Hematopoietic multipotent progenitor cell treated with erythropoietin and hydrocortisone succinate and interleukin-3 and kit ligand, for 15 days (in vitro differentiated cells): ENCODE data around the gene KRTAP9-8.
"Not testable (repeated sequence)": the region's sequence is repeated elsewhere in the genome, so short reads cannot be mapped to it uniquely, and the experiment has no call there.

ENCODE experiments used
- DNase-seq: peaks from one replicate; pipeline ENCODE4 v3.0.0-alpha.2; 2015; ENCODE audit warnings: low spot score

The KRTAP9-8 gene, protein sequence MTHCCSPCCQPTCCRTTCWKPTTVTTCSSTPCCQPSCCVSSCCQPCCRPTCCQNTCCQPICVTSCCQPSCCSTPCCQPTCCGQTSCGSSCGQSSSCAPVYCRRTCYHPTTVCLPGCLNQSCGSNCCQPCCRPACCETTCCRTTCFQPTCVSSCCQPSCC

DNA sequence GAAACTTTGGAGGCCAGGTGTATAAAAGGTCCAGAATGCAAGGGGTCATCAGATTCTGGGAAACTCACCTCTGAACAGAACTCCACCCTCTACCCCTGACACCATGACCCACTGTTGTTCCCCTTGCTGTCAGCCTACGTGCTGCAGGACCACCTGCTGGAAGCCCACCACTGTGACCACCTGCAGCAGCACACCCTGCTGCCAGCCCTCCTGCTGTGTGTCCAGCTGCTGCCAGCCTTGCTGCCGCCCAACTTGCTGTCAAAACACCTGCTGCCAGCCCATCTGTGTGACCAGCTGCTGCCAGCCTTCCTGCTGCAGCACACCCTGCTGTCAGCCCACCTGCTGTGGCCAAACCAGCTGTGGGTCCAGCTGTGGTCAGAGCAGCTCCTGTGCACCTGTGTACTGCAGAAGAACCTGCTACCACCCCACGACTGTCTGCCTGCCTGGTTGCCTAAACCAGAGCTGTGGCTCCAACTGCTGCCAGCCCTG, at the start of gene KRTAP9-8:
Gene KRTAP9-8 (plus strand): TSS at position 51 of the 489 bp plus-strand sequence. CDS start 53 bp downstream, at position 104.
- DNase-seq: not testable (repeated sequence)

DNA sequence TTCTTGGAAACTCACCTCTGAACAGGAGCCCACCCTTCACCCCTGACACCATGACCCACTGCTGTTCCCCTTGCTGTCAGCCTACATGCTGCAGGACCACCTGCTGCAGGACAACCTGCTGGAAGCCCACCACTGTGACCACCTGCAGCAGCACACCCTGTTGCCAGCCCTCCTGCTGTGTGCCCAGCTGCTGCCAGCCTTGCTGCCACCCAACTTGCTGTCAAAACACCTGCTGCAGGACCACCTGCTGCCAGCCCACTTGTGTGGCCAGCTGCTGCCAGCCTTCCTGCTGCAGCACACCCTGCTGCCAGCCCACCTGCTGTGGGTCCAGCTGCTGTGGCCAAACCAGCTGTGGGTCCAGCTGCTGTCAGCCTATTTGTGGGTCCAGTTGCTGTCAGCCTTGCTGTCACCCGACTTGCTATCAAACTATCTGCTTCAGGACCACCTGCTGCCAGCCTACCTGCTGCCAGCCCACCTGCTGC, 47.9 kb upstream of the KRTAP9-8 start, which contains the start of gene KRTAP9-1:
Gene KRTAP9-1 (plus strand): TSS at position 51 of the 482 bp plus-strand sequence. CDS start 0 bp downstream, at position 51.
- not testable (repeated sequence) for DNase-seq

DNA sequence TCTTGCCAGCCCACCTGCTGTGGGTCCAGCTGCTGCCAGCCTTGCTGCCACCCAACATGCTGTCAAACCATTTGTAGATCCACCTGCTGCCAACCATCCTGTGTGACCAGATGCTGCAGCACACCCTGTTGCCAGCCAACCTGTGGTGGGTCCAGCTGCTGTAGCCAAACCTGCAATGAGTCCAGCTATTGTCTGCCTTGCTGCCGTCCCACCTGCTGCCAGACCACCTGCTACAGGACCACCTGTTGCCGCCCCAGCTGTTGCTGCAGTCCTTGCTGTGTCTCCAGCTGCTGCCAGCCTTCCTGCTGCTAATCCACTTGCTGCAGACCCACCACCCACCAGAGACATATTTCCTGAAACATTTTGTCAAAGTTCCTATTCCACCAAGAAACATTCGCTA, 47.5 kb upstream of the KRTAP9-8 start:
- no peak for DNase-seq

DNA sequence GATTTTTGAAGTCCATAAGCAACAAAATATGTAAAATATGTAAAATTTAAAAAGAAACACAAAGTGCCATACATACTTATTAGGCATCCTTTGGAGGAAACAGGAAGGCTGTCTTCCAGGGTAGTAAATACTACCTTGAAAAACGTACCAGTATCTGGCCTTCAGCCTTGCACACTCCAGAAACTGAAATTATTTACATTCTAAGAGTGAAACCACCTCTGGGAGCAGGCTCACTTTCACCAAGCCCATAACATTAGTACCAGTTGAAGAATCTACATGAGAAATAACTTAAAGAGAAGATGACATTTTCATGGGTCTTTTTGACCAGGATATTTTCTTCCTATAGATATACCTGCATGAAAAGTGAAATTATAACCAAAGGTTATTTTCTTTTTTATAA, 41.7 kb upstream of the KRTAP9-8 start:
- DNase-seq: no peak

DNA sequence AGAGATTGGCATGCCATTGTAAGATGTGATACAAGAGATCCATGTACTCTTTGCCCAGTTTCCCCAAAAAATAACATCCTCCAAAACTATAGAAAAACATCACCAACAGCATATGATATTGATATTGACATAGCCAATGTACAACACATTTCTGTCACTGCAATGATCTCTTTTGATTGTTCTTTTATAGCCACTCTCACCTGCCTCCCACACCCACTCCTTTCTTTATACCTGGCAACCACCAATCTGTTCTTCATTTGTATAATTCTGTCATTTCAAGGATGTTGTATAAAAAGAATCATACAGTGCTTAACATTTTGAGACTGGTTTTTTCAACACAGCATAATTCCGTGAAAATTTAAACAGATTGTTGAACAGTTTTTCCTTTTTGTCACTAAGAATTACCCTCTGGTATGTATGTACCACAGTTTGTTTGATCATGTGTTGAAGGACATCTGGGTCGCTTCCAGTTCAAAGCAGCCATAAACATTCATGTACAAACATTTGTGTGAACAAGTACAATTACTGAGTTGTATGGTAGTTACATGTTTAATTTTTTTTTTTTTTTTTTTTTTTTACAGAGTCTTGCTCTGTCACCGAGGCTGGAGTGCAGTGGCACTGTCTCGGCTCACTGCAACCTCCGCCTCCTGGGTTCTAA, 38.2 kb upstream of the KRTAP9-8 start:
- DNase-seq: no peak

DNA sequence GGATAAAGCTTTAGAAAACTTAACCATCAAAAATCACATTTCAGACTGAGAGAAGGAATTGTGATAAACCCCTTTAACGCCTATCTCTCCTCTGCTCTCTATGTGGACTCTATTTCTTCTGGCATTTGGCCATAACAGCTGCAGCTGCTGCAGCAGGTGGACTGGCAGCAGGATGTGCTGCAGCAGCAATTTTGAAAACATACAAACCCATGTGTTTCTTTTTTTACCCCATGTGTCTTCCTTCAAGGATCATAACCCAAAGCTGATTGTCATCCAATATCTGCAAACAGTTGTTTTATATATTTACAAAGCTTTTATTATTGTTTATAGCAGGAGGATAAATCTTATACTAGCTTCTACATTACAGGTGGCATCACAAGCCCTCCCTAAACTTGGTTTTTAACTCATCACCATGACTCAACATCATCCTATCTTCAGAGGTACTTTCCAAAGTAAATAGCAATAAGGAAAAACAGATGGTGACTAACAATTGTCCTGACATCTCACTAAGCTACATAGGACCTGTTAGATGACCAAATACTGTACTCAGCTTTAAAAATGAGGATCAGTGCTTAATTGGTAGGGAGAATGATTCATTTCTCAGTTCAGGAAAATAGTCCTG, 25.8 kb upstream of the KRTAP9-8 start:
- DNase-seq: no peak

DNA sequence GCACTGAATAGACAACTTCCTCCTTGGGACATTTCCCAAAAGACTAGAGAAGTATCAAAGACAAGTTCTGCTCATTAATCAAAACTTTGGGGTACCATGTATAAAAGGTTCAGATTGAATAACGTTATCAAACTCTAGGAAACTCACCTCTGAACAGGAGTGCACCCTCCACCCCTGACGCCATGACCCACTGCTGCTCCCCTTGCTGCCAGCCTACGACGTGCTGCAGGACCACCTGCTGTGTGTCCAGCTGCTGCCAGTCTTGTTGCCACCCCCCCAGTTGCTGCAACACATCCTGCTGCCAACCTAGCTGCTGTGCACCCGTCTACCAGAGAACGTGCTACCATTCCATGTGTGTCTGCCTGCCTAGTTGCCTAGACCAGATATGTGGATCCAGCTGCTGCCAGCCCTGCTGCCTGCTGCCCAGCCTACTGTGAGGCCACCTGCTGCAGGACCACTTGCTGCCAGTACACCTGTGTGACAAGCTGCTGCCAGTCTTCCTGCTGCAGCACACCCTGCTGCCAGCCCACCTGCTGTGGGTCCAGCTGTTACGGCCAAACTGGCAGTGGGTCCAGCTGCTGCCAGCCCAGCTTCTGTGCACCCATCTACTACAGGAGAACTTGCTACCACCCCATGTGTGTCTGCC, 25.2 kb upstream of the KRTAP9-8 start:
- DNase-seq: no peak

DNA sequence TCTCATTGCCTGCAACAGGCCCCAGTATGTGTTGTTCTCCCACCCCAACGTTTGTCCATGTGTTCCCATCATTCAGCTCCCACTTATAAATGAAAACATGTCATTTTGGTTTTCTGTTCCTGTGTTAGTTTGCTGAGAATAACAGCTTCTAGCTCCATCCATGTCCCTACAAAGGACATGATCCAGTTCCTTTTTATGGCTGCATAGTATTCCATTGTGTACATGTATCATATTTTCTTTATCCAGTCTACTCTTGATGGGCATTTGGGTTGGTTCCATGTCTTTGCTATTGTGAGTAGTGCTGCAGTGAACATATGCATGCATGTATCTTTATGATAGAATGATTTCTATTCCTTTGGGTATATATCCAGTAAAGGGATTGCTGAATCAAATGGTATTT, 22.1 kb upstream of the KRTAP9-8 start:
- DNase-seq: no peak

DNA sequence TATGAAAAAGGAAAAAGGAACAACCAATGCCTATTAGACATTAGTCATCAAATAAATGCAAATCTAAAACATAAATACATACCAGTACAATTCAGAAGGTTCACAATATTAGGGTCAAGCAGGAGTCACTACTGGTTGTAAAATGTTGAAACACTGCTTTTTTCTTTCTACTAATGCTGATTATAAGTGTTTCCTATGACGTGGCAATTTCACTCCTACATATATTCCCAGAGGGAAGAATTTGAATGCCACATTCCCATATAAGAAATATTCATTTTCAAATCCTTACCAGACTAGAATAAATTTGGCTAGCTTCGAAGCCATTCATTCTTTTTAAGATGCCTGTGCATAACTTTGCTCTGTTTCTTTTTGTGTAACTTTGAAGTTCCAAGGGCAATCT, 14.0 kb upstream of the KRTAP9-8 start:
- no peak for DNase-seq

DNA sequence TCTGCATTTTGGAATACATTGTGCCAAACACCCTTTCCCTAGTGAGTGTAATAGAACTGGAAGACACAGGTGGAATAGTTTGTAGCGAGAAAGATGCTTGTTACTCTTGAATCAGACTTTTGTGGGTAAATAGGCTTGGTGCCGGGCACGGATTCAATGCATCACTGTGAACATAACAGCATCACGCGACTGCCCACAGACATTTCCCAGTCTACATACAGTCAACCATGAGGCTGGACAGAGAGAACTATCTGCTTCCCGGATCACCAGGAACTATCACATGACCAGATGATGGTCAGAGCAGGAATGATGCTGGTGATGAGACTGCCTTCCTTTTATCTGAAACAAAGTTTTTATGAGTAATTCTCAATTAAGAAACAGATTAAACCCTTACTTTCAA, 11.7 kb upstream of the KRTAP9-8 start:
- DNase-seq: no peak

DNA sequence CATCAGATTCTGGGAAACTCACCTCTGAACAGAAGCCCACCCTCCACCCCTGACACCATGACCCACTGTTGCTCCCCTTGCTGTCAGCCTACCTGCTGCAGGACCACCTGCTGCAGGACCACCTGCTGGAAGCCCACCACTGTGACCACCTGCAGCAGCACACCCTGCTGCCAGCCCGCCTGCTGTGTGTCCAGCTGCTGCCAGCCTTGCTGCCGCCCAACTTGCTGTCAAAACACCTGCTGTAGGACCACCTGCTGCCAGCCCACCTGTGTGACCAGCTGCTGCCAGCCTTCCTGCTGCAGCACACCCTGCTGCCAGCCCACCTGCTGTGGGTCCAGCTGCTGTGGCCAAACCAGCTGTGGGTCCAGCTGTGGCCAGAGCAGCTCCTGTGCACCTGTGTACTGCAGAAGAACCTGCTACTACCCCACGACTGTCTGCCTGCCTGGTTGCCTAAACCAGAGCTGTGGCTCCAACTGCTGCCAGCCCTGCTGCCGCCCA, 11.2 kb upstream of the KRTAP9-8 start, which contains the start of gene KRTAP9-2:
Gene KRTAP9-2 (plus strand): TSS at position 51 of the 498 bp plus-strand sequence. CDS start 7 bp downstream, at position 58.
- DNase-seq: not testable (repeated sequence)

DNA sequence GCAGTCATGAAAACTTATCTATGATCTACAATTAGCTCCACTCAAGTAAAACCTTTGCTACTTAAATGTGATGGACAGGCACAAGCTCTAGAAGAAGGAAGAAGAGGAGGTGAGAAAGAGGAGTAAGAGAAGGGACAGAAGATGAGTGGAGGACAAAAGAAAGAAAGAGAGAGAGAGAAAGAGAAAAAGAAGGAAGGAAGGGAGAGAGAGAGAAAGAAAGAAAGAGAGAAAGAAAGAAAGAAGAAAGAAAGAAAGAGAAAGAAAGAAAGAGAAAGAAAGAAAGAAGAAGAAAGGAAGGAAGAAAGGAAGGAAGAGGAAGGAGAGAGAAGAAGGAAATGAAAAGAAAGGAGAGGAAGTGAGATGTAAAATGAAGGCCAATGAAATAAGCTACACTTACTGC, 7.7 kb upstream of the KRTAP9-8 start:
- DNase-seq: no peak

DNA sequence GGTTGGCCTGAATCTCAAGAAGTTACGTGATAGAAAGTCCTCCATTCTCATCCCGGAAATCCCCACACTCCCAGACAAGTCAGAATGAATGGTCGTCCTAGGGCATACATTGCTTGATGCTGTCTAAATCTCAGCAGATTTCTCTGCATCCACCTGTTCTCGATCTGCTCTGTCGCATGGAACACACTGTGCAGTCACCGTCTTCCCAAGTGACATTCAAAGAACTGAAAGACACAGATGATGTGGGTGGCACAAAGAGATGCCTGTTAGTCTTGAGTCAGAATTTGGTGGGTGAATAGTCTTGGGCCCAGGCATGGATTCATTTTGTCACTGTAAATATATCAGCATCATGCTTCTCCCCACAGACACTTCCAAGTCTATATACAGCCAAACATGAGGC, 6.1 kb upstream of the KRTAP9-8 start:
- no peak for DNase-seq

DNA sequence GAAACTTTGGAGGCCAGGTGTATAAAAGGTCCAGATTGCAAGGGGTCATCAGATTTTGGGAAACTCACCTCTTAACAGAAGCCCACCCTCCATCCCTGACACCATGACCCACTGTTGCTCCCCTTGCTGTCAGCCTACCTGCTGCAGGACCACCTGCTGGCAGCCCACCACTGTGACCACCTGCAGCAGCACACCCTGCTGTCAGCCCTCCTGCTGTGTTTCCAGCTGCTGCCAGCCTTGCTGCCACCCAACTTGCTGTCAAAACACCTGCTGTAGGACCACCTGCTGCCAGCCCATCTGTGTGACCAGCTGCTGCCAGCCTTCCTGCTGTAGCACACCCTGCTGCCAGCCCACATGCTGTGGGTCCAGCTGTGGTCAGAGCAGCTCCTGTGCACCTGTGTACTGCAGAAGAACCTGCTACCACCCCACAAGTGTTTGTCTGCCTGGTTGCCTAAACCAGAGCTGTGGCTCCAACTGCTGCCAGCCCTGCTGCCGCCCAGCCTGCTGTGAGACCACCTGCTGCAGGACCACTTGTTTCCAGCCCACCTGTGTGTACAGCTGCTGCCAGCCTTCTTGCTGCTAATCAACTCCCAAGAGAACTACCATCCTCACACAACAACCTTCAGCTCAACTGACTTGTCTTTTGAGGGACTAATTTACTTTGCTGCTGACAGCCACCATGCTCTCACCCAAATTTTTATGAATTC, 5.2 kb upstream of the KRTAP9-8 start, which contains the start of gene KRTAP9-3:
Gene KRTAP9-3 (plus strand): TSS at position 51 of the 707 bp plus-strand sequence. CDS start 53 bp downstream, at position 104.
- DNase-seq: not testable (repeated sequence)

DNA sequence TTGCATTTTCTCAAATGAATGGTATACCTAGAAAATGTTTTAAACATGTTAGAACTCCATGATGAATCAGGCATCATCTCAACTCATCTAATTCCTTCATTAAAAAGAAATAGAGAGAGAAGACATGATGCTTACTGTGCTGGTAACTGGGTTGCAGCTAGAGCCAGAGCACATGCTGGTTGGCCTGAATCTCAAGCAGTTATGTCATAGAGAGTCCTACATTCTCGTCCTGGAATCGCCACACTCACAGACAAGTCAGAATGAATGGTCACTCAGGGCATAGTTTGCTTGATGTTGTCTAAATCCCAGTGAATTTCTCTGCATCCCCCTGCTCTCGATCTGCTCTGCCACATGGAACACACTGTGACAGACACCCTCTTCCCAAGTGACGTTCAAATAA, 683 bp upstream of the KRTAP9-8 start:
- not testable (repeated sequence) for DNase-seq

DNA sequence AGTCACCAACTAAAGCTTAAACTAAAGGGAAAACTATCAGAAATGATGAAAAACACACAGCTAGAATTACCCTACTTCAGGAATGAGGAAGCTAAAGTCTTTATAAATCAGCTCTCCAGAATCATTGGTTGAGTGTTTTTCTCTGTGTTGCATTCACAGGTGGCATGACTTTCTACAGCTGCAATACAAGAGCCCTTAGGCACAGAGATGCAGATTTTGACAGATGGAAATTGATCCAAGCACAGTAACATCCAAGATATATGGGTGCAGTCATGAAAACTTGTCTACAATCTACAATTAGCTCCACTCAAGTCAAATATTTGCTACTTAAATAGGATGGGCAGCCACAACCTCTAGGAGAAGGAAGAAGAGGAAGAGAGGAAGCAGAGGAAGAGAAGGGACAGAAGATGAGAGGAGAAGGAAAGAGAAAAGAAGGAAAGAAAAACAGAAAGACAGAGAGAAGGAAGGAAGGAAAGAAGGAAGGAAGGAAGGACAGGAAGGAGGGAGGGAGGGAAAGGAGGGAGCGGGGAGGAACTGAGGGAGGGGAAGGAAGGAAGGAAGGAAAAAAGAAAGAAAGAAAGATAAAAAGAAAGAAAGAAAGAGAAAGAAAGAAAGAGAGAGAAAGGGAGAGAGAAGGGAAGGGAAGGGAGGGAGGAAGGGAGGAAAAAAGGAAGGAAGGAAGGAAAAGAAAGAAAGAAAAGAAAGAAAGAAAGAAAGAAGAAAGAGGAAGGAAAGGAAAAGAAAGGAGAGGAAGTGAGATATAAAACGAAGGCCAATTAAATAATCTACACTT, 9.4 kb downstream of the KRTAP9-8 start:
- DNase-seq: not testable (repeated sequence)

DNA sequence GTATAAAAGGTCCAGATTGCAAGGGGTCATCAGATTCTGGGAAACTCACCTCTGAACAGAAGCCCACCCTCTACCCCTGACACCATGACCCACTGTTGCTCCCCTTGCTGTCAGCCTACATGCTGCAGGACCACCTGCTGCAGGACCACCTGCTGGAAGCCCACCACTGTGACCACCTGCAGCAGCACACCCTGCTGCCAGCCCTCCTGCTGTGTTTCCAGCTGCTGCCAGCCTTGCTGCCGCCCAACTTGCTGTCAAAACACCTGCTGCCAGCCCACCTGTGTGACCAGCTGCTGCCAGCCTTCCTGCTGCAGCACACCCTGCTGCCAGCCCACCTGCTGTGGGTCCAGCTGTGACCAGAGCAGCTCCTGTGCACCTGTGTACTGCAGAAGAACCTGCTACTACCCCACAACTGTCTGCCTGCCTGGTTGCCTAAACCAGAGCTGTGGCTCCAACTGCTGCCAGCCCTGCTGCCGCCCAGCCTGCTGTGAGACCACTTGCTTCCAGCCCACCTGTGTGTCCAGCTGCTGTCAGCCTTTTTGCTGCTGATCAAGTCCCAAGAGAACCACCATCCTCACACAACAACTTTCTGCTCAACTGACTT, 11.9 kb downstream of the KRTAP9-8 start, which contains the start of gene KRTAP9-4:
Gene KRTAP9-4 (plus strand): TSS at position 51 of the 604 bp plus-strand sequence. CDS start 34 bp downstream, at position 85.
- DNase-seq: not testable (repeated sequence)

DNA sequence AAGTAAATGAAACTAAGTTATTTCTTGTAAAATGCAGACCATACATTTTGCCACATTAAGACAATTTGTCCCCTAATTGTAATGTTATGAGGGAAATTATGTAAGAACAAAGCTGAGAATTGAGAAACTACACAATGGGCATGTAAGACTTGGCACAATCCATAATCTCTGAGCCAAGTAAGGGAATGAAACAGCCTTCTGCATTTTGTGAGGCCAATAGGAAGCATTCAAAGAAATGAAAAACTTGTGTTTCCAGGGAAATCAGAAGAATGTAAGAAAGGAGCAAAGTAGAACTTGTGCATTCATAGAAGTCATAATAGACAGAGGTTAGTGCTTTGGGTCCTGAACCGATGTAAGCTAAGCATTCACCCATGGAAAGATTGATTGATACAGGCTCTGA, 13.5 kb downstream of the KRTAP9-8 start:
- DNase-seq: no peak

DNA sequence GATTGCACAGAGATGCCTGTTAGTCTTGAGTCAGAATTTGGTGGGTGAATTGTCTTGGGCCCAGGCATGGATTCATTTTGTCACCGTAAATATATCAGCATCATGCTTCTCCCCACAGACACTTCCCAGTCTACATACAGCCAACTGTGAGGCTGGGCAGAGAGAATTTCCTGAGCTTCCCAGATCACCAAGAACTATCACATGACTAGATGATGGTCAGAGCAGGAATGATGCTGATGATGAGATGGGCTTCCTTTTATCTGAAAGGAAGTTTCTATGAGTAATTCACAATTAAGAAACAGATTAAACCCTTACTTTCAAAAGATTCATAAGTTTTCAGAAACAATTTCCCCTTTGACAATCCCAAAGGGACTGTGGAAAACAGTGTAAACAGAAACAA, 17.1 kb downstream of the KRTAP9-8 start:
- DNase-seq: no peak
